GM19193 (cell line): ENCODE measurements around the gene OLFML2B.

ENCODE experiments used
- POLR2A ChIP-seq: IDR thresholded peaks from 4 replicates; pipeline ENCODE4 v1.6.1; 2011; ENCODE audit not compliant: insufficient read depth, insufficient read length; ENCODE audit errors: extremely low read depth

OLFML2B gene

DNA sequence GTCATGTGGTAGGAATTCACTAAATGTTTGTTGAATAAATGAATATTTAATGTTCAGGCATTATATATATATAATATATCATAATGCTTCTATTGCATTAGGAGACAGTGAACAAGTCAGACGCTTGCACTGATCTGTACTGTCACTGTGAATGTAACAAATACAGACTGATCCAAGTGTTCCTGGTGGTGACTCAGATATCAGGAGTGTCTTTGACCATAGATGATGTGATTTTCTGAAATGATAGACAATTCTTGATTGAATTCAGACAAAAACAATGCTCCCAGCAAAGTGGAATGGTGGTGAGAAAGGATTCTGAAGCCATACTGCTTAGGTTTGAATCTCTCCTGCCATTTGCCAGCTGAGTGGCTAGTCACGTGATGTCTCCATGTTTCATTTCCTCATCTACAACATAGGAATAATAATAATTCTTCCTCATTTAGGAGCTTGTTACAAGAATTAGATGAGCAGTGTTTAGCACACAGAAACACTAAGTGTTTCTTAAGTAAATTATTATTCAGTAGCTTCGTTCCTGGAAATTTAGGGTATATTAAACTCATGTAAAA is 71.0 kb downstream of the OLFML2B start:
- no peak for TF ChIP-seq POLR2A

DNA sequence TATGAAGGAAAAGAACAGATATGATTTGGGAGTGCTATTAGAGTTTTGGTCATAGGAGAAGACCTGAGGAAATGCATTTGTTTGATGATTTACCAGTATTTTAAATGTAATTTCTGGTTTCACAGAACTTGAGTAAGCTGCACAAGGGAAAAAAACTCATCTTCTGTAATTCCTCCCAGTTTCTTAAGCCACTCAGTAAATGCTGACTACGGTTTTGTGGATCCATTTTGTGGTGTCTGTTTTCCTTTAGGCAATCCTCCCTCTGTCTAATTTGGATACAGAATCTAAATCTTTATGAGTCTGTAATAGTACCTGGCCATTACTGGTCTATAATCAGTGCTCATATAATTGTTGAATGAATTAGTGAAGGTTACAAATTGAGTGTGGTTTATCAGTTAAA is 72.0 kb downstream of the OLFML2B start:
- no peak for TF ChIP-seq POLR2A

DNA sequence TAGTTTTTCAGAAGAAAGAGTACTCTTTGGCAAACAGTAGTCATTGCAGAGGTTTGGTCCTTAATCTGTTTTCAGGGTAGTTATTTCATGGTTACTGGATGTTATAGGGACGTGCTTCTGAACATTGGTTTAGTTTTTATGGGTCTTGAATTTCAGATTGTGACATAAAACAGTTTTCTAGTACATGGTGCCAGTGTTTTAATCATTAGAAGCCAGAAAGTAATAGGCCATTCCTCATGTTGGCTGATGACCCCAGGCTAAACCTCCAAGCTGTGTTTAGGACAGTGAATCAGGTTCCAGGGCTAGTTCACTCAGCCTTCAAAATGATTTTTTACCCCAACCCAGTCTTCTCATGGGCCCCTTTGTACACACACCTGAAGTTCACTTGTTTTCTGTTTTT is 73.3 kb downstream of the OLFML2B start:
- TF ChIP-seq POLR2A = no peak

GRCh38 chr1:161949548-161949947 is 74.1 kb downstream of the OLFML2B start:
- no peak for TF ChIP-seq POLR2A

DNA sequence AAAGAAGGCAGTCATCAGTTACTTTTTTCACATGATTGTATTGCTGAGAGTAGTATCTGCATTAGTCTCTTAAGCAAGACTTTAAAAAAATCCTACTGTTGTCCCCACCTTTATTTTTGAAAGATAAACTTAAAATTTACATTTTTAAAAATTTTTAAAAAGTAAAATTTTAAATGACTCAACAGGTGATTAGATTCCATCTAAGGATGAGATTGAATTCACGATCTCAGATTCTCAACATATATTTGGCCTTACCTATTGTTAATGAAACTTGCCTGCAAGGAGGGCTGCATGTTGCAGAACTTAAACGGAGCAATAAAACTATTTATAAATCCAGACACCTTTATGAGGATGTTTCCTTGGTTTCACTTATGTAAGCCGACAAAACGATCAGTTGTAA is 75.2 kb downstream of the OLFML2B start:
- TF ChIP-seq POLR2A = no peak

GRCh38 chr1:161946071-161946987 is 77.3 kb downstream of the OLFML2B start:
- TF ChIP-seq POLR2A = no peak

GRCh38 chr1:161945306-161946060 is 78.2 kb downstream of the OLFML2B start:
- no peak for TF ChIP-seq POLR2A

- no peak for TF ChIP-seq POLR2A
Measured at GRCh38 chr1:161944381-161944780, 79.3 kb downstream of the OLFML2B start.

DNA sequence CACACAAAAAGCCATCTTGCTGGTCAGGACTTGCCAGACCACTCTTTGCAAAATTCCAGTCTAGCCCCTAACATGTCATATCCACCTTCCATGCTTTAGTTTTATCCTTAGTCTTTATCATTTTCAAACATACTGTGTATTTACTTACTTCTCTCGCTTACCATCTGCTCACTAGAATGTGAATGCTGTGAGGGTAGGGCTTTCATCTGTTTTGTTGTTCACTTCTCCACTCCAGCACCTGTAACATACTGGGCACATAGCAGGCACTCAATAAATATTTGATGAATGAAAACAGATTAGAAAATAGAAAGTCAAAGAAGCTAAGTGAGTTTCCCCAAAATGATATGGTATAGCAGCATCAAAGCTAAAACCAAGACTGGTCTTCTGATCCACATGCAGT is 79.9 kb downstream of the OLFML2B start:
- TF ChIP-seq POLR2A = no peak

- no peak for TF ChIP-seq POLR2A
Measured at GRCh38 chr1:161941726-161942436, 81.8 kb downstream of the OLFML2B start.

DNA sequence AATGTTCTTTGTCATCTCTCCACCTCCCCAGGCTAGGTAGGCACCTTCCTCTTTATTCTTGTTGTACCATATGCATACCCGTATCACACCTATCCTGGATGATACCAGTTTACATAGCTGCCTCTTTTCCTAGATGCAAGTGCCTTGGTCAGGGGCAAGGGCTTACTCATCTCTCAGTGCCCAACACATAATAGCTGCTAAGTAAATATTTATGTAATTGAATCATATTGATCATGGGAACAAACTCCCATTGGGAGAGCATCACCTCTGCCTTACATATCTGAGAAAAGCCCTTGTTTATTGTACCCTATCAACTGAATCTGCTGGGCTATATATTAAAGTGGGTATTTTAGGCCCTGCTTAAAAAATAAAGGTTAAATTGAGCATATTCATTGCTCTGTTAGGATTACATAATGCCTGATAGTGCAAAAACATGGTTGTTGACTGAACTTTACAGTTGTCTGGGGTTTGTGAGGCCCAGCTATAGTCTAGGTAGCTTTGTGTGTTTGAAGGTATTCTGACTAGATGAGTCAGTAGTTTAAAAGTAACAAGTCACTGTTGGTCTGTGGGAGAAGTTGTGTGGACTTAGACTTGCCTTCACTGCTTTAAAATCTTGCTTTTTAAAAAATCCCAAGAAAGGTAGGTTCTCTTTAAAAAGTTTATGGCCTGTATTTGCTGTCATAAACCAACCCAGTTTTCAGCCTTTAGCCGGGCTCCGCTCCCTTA is 82.6 kb downstream of the OLFML2B start:
- TF ChIP-seq POLR2A = no peak

DNA sequence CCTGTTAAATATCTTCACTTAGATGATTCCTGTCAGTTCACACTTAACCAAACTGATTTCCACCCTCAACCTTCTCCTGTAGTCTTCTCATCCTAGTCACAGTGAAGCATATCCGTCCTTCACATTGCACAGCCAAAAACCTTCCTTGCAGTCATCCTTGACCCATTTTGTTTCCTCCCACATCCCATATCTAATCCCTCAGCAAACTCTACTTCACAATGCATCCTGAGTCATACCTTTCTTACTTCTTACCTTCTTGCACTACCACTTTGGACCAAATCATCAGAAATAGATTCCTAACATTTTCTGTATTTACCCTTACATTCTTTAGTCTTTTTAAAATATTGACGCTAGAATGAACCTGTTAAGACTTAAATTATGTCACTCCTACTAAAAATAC is 86.9 kb downstream of the OLFML2B start:
- TF ChIP-seq POLR2A = no peak

DNA sequence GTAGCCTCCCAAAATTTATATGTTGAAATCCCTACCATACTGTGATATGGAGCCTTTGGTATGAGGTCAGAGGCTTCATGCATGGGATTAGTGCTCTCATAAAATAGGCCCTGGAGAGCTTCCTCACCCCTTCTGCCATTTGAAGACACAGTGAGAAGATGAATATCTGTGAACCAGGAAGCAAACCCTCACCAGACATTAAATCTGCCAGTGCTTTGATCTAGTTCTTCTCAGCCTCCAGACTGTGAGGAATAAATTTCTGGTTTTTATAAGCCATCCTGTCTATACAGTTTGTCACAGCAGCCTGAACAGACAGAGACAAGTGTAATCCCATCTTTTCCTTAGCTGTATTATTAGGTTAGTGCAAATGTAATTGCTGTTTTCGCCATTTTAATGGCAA is 88.4 kb downstream of the OLFML2B start:
- no peak for TF ChIP-seq POLR2A
